ENCODE measurements around the gene RASGRF2.
"Not testable (repeated sequence)": the region's sequence is repeated elsewhere in the genome, so short reads cannot be mapped to it uniquely, and the experiment has no call there.

The RASGRF2 gene

DNA sequence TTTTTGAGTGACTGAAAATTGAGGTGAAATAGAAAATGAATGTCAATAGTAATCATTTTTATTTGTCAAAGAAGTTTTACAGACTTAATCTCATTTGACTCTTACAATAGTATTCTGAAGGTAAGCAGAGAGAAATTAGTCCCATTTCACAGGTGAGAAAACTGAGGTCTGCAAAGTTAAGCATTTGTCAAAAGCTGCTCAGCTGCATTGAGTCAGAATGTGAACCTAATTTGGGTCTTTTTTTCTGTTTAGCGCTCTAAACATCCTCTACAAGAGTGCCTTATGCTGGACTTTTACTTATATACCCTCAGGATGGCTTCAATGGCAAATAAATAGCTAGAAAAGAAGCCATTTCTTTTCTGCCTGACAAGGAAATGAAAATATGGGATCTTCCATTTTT is 135.7 kb downstream of the RASGRF2 start:
- TF ChIP-seq FOXA1 (IDR thresholded peaks at IDR 0.05): no peak
- no peak for DNase-seq (ENCODE audit: extremely low spot score)
- ChIA-PET POLR2A (no interaction called here), CTCF (interaction anchor here (2.2 kb wide), 1 partner anchor 12 kb away, joined by 7 read pairs; no protein-coding TSS in a partner anchor)

DNA sequence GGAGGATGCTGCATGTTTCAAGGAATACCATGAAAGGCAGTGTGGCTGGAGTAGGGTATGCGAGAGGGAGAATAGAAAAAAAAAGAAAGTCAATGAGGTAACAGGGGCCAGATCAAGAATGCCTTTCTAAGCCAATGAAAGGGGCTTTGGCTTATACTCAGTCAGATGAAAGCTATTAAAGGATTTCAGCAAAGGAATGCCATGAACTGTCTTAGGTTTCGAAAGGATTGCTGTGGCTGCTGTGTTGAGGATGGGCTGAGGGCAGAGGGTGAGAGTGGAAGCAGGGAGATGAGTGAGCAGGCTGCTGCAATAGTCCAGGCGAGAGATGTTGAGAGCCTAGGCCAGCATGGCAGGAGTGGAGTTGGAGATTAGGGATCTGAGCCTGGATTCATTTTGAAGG is 137.6 kb downstream of the RASGRF2 start:
- ChIA-PET POLR2A (no interaction called here), CTCF (no interaction called here)
- no peak for DNase-seq (ENCODE audit: extremely low spot score)
- TF ChIP-seq SUZ12 (IDR thresholded peaks at IDR 0.05): no peak
- no peak for TF ChIP-seq TARDBP (IDR thresholded peaks at IDR 0.05)
- no peak for TF ChIP-seq L3MBTL2 (conservative IDR thresholded peaks at IDR 0.05)
- TF ChIP-seq, protein P1, sequence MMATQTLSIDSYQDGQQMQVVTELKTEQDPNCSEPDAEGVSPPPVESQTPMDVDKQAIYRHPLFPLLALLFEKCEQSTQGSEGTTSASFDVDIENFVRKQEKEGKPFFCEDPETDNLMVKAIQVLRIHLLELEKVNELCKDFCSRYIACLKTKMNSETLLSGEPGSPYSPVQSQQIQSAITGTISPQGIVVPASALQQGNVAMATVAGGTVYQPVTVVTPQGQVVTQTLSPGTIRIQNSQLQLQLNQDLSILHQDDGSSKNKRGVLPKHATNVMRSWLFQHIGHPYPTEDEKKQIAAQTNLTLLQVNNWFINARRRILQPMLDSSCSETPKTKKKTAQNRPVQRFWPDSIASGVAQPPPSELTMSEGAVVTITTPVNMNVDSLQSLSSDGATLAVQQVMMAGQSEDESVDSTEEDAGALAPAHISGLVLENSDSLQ (IDR thresholded peaks at IDR 0.05): no peak
- TF ChIP-seq CTBP1 (IDR thresholded peaks at IDR 0.05; ENCODE audit: borderline replicate concordance): no peak
- TF ChIP-seq ELF4 (IDR thresholded peaks at IDR 0.05): no peak
- no peak for TF ChIP-seq FOXM1 (IDR thresholded peaks at IDR 0.05; ENCODE audit: borderline replicate concordance)
- TF ChIP-seq NFRKB (IDR thresholded peaks at IDR 0.05): no peak
- TF ChIP-seq ZNF384 (IDR thresholded peaks at IDR 0.05): no peak
- no peak for TF ChIP-seq FOXA1 (IDR thresholded peaks at IDR 0.05)

DNA sequence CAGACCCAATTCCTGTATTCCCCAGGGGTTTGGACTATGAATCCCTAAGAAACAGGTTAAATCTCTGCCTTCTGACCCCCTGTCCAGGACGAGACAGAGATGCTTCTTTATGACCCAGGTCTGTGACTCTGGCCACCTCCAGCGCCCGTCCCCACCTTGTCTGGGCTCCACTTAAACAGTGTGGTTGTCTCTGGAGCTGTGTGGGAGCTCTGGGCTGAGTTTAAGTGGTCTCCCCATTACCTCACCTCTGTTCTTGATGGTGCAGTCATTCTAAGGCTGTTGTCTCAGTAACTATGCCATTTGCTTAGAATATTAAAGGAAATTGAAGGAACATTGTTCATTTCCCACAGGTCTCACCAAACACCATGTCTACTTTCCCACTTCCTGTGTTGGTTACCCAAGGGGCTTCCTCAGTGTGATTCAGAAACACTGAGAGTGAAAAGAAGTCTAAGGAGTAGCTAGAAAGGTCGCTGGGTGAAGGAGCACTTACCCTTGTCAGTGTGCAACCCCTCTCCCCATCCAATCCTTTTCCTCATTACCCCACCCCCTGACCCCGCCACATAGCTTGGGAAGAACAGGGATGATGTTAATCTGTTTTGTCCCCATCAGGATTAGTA is 145.2 kb downstream of the RASGRF2 start:
- TF ChIP-seq BHLHE40 (IDR thresholded peaks at IDR 0.05; ENCODE audit: borderline replicate concordance) (no peak), FOXM1 (IDR thresholded peaks at IDR 0.05; ENCODE audit: borderline replicate concordance) (no peak)
- no peak for DNase-seq (ENCODE audit: extremely low spot score)
- ChIA-PET POLR2A (no interaction called here), CTCF (no interaction called here)

DNA sequence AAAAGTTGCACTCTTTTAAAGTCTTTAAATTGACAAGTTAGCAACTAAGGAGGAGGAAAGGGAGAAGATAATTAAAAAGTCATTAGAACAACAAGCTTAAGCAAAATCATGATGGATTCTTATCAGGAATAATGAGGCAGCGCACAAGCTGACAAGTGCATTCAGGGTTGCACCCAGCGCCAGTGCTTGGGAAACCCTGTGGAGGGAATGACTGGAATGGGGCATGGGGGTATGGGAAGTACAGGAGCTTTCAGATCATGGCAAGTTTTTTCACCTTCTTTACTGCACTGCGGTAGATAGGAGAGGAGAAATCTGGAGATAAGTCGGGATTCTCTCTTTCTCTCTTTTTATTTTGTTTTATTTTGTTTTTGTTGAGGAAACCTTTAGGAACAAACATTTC is 155.1 kb downstream of the RASGRF2 start:
- CTCF ChIA-PET: no interaction called here
- TF ChIP-seq SUZ12 (IDR thresholded peaks at IDR 0.05): no peak
- TF ChIP-seq ZNF384 (IDR thresholded peaks at IDR 0.05): no peak
- no peak for TF ChIP-seq LEF1 (IDR thresholded peaks at IDR 0.05; ENCODE audit: borderline replicate concordance)
- TF ChIP-seq, protein P1 (IDR thresholded peaks at IDR 0.05): no peak
- TF ChIP-seq FOXK2 (IDR thresholded peaks at IDR 0.05): no peak
- no peak for TF ChIP-seq L3MBTL2 (conservative IDR thresholded peaks at IDR 0.05)
- TF ChIP-seq SP1 (IDR thresholded peaks at IDR 0.05): no peak
- no peak for TF ChIP-seq ELF4 (IDR thresholded peaks at IDR 0.05)
- TF ChIP-seq TARDBP (IDR thresholded peaks at IDR 0.05): no peak
- TF ChIP-seq HDGF (IDR thresholded peaks at IDR 0.05; ENCODE audit: borderline replicate concordance): no peak
- no peak for TF ChIP-seq FOXA1 (IDR thresholded peaks at IDR 0.05)
- no peak for TF ChIP-seq FOXM1 (IDR thresholded peaks at IDR 0.05; ENCODE audit: borderline replicate concordance)
- TF ChIP-seq BHLHE40 (IDR thresholded peaks at IDR 0.05; ENCODE audit: borderline replicate concordance): no peak
- DNase-seq (ENCODE audit: extremely low spot score): no peak
- POLR2A ChIA-PET: no interaction called here

DNA sequence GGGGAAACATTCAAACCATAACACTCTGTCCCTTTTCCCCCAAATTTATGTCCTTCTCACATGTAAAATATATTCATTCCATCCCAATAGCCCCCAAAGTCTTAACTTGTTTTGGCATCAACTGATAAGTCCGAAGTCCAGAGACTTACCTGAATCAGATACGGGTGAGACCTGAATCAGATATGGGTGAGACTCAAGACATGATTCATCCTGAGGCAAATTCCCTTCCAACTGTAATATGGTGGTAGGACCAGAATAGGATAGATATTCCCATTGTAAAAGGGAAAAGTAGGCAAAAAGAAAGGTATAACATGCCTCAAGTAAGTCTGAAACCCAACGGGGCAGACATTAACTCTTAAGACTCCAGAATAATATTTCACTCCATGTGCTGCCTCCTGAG is 157.4 kb downstream of the RASGRF2 start:
- POLR2A ChIA-PET: no interaction called here
- TF ChIP-seq HDGF (IDR thresholded peaks at IDR 0.05; ENCODE audit: borderline replicate concordance) (no peak), CTBP1 (IDR thresholded peaks at IDR 0.05; ENCODE audit: borderline replicate concordance) (no peak), SUZ12 (IDR thresholded peaks at IDR 0.05) (no peak)
- CTCF ChIA-PET: no interaction called here
- DNase-seq (ENCODE audit: extremely low spot score): no peak

DNA sequence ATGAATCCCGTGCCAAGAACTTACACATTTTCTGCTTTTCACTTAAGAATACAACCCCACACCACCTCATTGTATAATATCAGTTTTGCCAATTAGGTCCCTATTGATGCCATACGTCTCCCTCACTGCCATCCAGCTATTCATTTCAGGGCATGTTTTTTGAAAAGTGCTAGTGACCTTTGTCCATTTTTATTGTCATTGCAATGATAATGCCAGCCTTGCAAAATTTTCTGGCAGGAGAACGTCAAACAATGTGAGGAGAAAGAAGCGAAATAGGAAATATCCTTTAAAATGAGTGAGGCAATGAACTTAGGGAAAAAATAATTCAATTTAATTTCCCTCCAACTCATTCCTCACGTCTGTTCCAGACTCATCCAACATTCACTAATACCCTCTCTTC is 161.1 kb downstream of the RASGRF2 start:
- DNase-seq (ENCODE audit: extremely low spot score): no peak
- ChIA-PET CTCF (no interaction called here), POLR2A (no interaction called here)
- TF ChIP-seq BHLHE40 (IDR thresholded peaks at IDR 0.05; ENCODE audit: borderline replicate concordance) (no peak), ZNF384 (IDR thresholded peaks at IDR 0.05) (no peak), LEF1 (IDR thresholded peaks at IDR 0.05; ENCODE audit: borderline replicate concordance) (no peak), FOXK2 (IDR thresholded peaks at IDR 0.05) (no peak), TARDBP (IDR thresholded peaks at IDR 0.05) (no peak), FOXA1 (IDR thresholded peaks at IDR 0.05) (no peak), FOXM1 (IDR thresholded peaks at IDR 0.05; ENCODE audit: borderline replicate concordance) (no peak)

DNA sequence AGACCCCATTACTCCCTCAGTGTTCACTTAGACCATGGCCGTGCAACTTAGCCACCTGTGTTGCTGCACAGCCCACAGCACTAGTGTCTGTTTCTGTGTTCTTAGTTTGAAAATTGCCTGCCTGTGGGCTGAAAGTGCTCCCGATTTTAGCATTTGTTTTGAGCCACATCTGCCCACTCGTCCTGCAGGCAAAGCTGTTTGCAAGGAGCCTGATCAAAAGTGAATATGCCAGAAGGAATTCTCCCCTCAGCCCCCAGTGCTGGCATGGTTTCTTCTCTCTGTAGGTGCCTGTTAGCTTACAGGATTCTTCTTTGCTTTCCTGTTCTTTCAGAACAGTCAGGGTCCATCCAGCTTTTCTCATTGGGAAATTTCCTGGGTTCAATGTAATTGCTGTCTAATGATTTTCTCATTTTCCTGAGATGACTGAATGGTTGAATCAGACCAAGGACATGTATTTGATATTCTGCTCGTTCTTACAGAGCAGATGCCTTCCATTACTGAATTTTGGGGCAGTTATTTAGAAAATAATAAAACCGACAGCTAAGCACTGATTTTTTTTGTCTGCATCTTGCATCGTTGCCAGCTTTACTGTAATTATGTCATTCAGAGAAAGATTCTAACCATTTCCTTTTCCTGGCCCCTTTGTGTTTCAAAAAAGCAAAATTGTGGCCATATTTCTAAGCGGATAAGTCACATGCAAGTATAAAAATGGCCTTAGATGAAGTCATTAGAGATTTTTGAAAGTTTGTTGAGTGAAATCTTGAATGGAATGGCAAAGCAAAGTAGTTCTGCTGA is 161.9 kb downstream of the RASGRF2 start:
- no peak for DNase-seq (ENCODE audit: extremely low spot score)
- POLR2A ChIA-PET: no interaction called here
- CTCF ChIA-PET: interaction anchor here (0.6 kb wide), 1 partner anchor 1100 kb away, joined by 3 read pairs; no protein-coding TSS in a partner anchor
- no peak for TF ChIP-seq ARNT (IDR thresholded peaks at IDR 0.05)
- no peak for TF ChIP-seq ZNF384 (IDR thresholded peaks at IDR 0.05)
- no peak for TF ChIP-seq FOXA1 (IDR thresholded peaks at IDR 0.05)
- TF ChIP-seq ELF4 (IDR thresholded peaks at IDR 0.05): no peak
- TF ChIP-seq SUZ12 (IDR thresholded peaks at IDR 0.05): no peak
- TF ChIP-seq SP1 (IDR thresholded peaks at IDR 0.05): no peak
- TF ChIP-seq HDGF (IDR thresholded peaks at IDR 0.05; ENCODE audit: borderline replicate concordance): no peak
- no peak for TF ChIP-seq CTBP1 (IDR thresholded peaks at IDR 0.05; ENCODE audit: borderline replicate concordance)
- no peak for TF ChIP-seq LEF1 (IDR thresholded peaks at IDR 0.05; ENCODE audit: borderline replicate concordance)
- TF ChIP-seq TARDBP (IDR thresholded peaks at IDR 0.05): no peak
- TF ChIP-seq NFRKB (IDR thresholded peaks at IDR 0.05): no peak
- no peak for TF ChIP-seq FOXK2 (IDR thresholded peaks at IDR 0.05)
- no peak for TF ChIP-seq FOXM1 (IDR thresholded peaks at IDR 0.05; ENCODE audit: borderline replicate concordance)

DNA sequence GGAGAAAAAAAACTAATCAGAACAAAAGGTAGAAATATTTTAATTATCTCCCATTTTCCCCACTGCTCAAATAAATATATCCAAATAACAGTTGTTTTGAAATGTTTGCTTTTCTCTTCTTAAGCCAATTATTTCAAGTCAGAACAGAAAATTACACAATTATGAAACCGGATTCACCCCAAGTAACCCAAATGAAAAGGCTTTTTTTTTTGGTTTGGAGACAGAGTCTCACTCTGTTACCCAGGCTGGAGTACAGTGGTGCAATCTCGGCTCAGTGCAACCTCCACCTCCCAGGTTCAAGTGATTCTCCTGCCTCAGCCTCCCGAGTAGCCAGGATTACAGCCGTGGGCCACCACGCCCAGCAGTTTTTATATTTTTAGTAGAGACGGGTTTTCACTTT is 164.5 kb downstream of the RASGRF2 start:
- DNase-seq (ENCODE audit: extremely low spot score); CTCF ChIA-PET; POLR2A ChIA-PET: not testable (repeated sequence)

Measured in HEK293T (cell line).